Esophagus squamous epithelium (tissue), 4 donors: ENCODE data around the gene SLC13A2.

Source experiments
- POLR2A ChIP-seq, 4 donors: fragments of 450-650 bp; IDR thresholded peaks; one replicate each; pipeline ENCODE4 v1.6.1; 2017; ENCODE audit warnings: antibody characterized with exemption in 4 of 4, mild to moderate bottlenecking in 4 of 4, moderate library complexity in 3 of 4
- TF ChIP-seq, protein P1 (sequence below), 6 experiments: fragments of 450-650 bp in 4 of 6; fragments of 200-600 bp in 2 of 6; sonication (generic) in 2 of 6; IDR thresholded peaks; one replicate each; pipeline ENCODE4 v1.5.1; 2016 to 2019; ENCODE audit warnings: antibody characterized with exemption in 6 of 6, mild to moderate bottlenecking in 4 of 6, moderate library complexity in 4 of 6

DNA sequence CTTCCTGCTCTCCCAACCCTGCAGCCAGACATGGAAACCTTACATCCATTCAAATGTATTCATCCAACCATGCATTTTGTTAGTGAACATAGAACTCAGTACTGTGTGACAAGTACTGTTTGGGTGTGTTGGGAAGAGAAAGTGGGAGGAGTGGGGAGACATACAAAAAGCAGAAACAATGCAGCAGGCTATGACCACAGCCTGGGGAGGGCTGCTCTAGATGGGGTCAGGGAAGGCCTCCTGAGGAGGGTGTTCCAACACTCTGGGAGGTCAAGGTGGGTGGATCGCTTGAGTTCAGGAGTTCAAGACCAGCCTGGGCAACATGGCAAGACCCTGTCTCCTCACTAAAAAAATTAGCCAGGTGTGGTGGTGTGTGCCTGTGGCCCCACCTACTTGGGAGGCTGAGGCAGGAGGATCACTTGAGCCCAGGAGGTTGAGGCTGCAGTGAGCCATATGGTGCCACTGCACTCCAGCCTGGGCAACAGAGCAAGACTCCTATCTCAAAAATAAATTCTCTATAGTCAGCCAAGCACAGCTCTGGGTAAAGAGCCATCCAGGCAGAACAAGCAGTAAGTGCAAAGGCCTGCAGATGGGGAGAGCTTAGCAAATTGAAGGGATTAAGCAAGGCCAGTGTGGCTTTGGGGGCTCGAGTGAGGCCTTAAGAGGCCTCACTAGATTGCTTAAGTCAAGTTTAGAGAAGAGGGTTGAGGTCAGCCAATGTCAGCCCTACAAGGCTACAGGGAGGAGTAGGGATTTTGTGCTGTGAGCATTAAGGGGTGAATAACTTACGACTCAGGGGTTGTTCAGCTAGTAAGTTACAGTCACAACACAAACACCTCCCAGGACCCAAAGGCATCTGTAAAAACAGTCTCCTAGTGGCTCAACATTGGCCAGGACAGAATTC is 5.5 kb downstream of the SLC13A2 start:
- TF ChIP-seq, protein P1, sequence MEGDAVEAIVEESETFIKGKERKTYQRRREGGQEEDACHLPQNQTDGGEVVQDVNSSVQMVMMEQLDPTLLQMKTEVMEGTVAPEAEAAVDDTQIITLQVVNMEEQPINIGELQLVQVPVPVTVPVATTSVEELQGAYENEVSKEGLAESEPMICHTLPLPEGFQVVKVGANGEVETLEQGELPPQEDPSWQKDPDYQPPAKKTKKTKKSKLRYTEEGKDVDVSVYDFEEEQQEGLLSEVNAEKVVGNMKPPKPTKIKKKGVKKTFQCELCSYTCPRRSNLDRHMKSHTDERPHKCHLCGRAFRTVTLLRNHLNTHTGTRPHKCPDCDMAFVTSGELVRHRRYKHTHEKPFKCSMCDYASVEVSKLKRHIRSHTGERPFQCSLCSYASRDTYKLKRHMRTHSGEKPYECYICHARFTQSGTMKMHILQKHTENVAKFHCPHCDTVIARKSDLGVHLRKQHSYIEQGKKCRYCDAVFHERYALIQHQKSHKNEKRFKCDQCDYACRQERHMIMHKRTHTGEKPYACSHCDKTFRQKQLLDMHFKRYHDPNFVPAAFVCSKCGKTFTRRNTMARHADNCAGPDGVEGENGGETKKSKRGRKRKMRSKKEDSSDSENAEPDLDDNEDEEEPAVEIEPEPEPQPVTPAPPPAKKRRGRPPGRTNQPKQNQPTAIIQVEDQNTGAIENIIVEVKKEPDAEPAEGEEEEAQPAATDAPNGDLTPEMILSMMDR (IDR thresholded peaks at IDR 0.05), result no peak
- no peak for TF ChIP-seq POLR2A (IDR thresholded peaks at IDR 0.05)
